HEK293T (cell line): ENCODE data around the gene MIPEP.

Experiments
- ARNT ChIP-seq: fragments of 450-650 bp; IDR thresholded peaks from 2 replicates; pipeline ENCODE4 v1.6.1; 2017; ENCODE audit warnings: mild to moderate bottlenecking
- FOXA1 ChIP-seq: fragments of 450-650 bp; IDR thresholded peaks from 2 replicates; pipeline ENCODE4 v1.6.1; 2016; ENCODE audit warnings: mild to moderate bottlenecking
- NFRKB ChIP-seq: fragments of 450-650 bp; IDR thresholded peaks from 2 replicates; pipeline ENCODE4 v1.6.1; 2016; ENCODE audit warnings: mild to moderate bottlenecking, moderate library complexity
- SUZ12 ChIP-seq: fragments of 450-650 bp; IDR thresholded peaks from 2 replicates; pipeline ENCODE4 v1.6.1; 2016; ENCODE audit warnings: mild to moderate bottlenecking
- TARDBP ChIP-seq: fragments of 450-650 bp; IDR thresholded peaks from 2 replicates; pipeline ENCODE4 v1.6.1; 2016
- ZNF384 ChIP-seq: fragments of 450-650 bp; IDR thresholded peaks from 2 replicates; pipeline ENCODE4 v1.6.1; 2016

- no peak for TF ChIP-seq SUZ12
- no peak for TF ChIP-seq TARDBP
- no peak for TF ChIP-seq NFRKB
- no peak for TF ChIP-seq FOXA1
- TF ChIP-seq ZNF384: no peak
- TF ChIP-seq ARNT: no peak
These were observed 117.6 kb downstream of the MIPEP start for GRCh38 chr13:23771552-23771951.
